Measurements from ENCODE around the gene PDE8B. TPM values are rescaled to one million over a fixed set of nuclear protein-coding genes. Genes with fewer than 3 reads are reported as not detected.

Gene PDE8B
- total RNA-seq, 2 donors from 2014 or later, result 0.07 to 0.36 TPM

- no peaks in the 10 kb centered on the region for H3K9me3 Mint-ChIP-seq
- DNase-seq (no peak), ATAC-seq (replicated peaks in 1 of 2) (no peak)
- H3K36me3 Mint-ChIP-seq (ENCODE audit: insufficient read depth in 2 of 2), result peaks cover 0 to 2% of the 10 kb centered on the region in 2 donors
- peaks cover 5% of the 10 kb centered on the region for H3K4me1 Mint-ChIP-seq (ENCODE audit: low read depth)
- H3K4me3 Mint-ChIP-seq, result no peak overlapping the region
- H3K27ac Mint-ChIP-seq, result no peak overlapping the region
- peaks cover 17% of the 10 kb centered on the region for H3K27me3 Mint-ChIP-seq (ENCODE audit: low read depth)
These were observed 5.5 kb upstream of the PDE8B start for GRCh38 chr5:77204967-77205366.

- Mint-ChIP-seq H3K4me1 (ENCODE audit: low read depth) (peaks cover 14% of the 10 kb centered on the region), H3K27me3 (ENCODE audit: low read depth) (peaks cover 43% of the 10 kb centered on the region), H3K9me3 (no peaks in the 10 kb centered on the region), H3K27ac (no peak overlapping the region), H3K4me3 (peak overlapping the region; percentile 9 to 24), H3K36me3 (ENCODE audit: insufficient read depth in 2 of 2) (peaks cover 2 to 7% of the 10 kb centered on the region in 2 donors)
- ATAC-seq (replicated peaks in 1 of 2), result no peak
- DNase-seq, result no peak
These were observed 1.8 kb upstream of the PDE8B start for GRCh38 chr5:77208507-77209163.

GRCh38 chr5:77209495-77210090 is 887 bp upstream of the PDE8B start:
- peak overlapping the region; percentile 75 to 86 for H3K4me3 Mint-ChIP-seq
- H3K36me3 Mint-ChIP-seq (ENCODE audit: insufficient read depth in 2 of 2), result peaks cover 2 to 7% of the 10 kb centered on the region in 2 donors
- H3K4me1 Mint-ChIP-seq (ENCODE audit: low read depth), result peaks cover 14% of the 10 kb centered on the region
- DNase-seq, result no peak
- no peak overlapping the region for H3K27ac Mint-ChIP-seq
- peaks cover 52% of the 10 kb centered on the region for H3K27me3 Mint-ChIP-seq (ENCODE audit: low read depth)
- ATAC-seq (replicated peaks in 1 of 2), result no peak
- H3K9me3 Mint-ChIP-seq, result no peaks in the 10 kb centered on the region

- Mint-ChIP-seq H3K36me3 (ENCODE audit: insufficient read depth in 2 of 2) (peaks cover 2 to 7% of the 10 kb centered on the region in 2 donors), H3K9me3 (peaks cover 0 to 2% of the 10 kb centered on the region in 2 donors), H3K27ac (no peak overlapping the region), H3K27me3 (ENCODE audit: low read depth) (peaks cover 65% of the 10 kb centered on the region), H3K4me1 (ENCODE audit: low read depth) (peaks cover 14% of the 10 kb centered on the region), H3K4me3 (peak overlapping the region; percentile 47 to 69)
- peak; percentile 38 to 45 for ATAC-seq (replicated peaks in 1 of 2)
- no peak for DNase-seq
These were observed 647 bp downstream of the PDE8B start for GRCh38 chr5:77210964-77211690.

GRCh38 chr5:77211691-77212047 is 1.2 kb downstream of the PDE8B start:
- Mint-ChIP-seq H3K27ac (no peak overlapping the region), H3K9me3 (peaks cover 0 to 2% of the 10 kb centered on the region in 2 donors), H3K4me1 (ENCODE audit: low read depth) (peaks cover 14% of the 10 kb centered on the region), H3K36me3 (ENCODE audit: insufficient read depth in 2 of 2) (peaks cover 2 to 7% of the 10 kb centered on the region in 2 donors), H3K4me3 (peak overlapping the region; percentile 47 to 69), H3K27me3 (ENCODE audit: low read depth) (peaks cover 70% of the 10 kb centered on the region)
- DNase-seq (no peak), ATAC-seq (replicated peaks in 1 of 2) (no peak)

- peaks cover 0 to 2% of the 10 kb centered on the region in 2 donors for H3K9me3 Mint-ChIP-seq
- no peak for DNase-seq
- H3K27me3 Mint-ChIP-seq (ENCODE audit: low read depth), result peaks cover 82% of the 10 kb centered on the region
- H3K4me1 Mint-ChIP-seq (ENCODE audit: low read depth), result peaks cover 14% of the 10 kb centered on the region
- no peak overlapping the region for H3K4me3 Mint-ChIP-seq
- peaks cover 2 to 7% of the 10 kb centered on the region in 2 donors for H3K36me3 Mint-ChIP-seq (ENCODE audit: insufficient read depth in 2 of 2)
- no peak for ATAC-seq (replicated peaks in 1 of 2)
- H3K27ac Mint-ChIP-seq, result no peak overlapping the region
These were observed 3.1 kb downstream of the PDE8B start for GRCh38 chr5:77213601-77214000.

GRCh38 chr5:77214151-77214550 is 3.7 kb downstream of the PDE8B start:
- no peak for ATAC-seq (replicated peaks in 1 of 2)
- no peak for DNase-seq
- peaks cover 76% of the 10 kb centered on the region for H3K27me3 Mint-ChIP-seq (ENCODE audit: low read depth)
- H3K27ac Mint-ChIP-seq, result no peak overlapping the region
- H3K9me3 Mint-ChIP-seq, result peaks cover 0 to 2% of the 10 kb centered on the region in 2 donors
- no peak overlapping the region for H3K4me3 Mint-ChIP-seq
- peaks cover 2 to 7% of the 10 kb centered on the region in 2 donors for H3K36me3 Mint-ChIP-seq (ENCODE audit: insufficient read depth in 2 of 2)
- peaks cover 14% of the 10 kb centered on the region for H3K4me1 Mint-ChIP-seq (ENCODE audit: low read depth)

GRCh38 chr5:77218263-77218662 is 7.8 kb downstream of the PDE8B start:
- peaks cover 0 to 2% of the 10 kb centered on the region in 2 donors for H3K9me3 Mint-ChIP-seq
- H3K36me3 Mint-ChIP-seq (ENCODE audit: insufficient read depth in 2 of 2), result no peaks in the 10 kb centered on the region
- H3K4me3 Mint-ChIP-seq, result no peak overlapping the region
- H3K27me3 Mint-ChIP-seq (ENCODE audit: low read depth), result peaks cover 71% of the 10 kb centered on the region
- no peaks in the 10 kb centered on the region for H3K4me1 Mint-ChIP-seq (ENCODE audit: low read depth)
- no peak overlapping the region for H3K27ac Mint-ChIP-seq
- no peak for ATAC-seq (replicated peaks in 1 of 2)
- DNase-seq, result no peak

- no peak overlapping the region for H3K4me3 Mint-ChIP-seq
- H3K4me1 Mint-ChIP-seq (ENCODE audit: low read depth), result no peaks in the 10 kb centered on the region
- H3K27ac Mint-ChIP-seq, result no peak overlapping the region
- DNase-seq, result no peak
- no peaks in the 10 kb centered on the region for H3K9me3 Mint-ChIP-seq
- no peaks in the 10 kb centered on the region for H3K36me3 Mint-ChIP-seq (ENCODE audit: insufficient read depth in 2 of 2)
- ATAC-seq (replicated peaks in 1 of 2), result no peak
- H3K27me3 Mint-ChIP-seq (ENCODE audit: low read depth), result peaks cover 63% of the 10 kb centered on the region
These were observed 10.6 kb downstream of the PDE8B start for GRCh38 chr5:77221115-77221514.

- no peaks in the 10 kb centered on the region for H3K4me1 Mint-ChIP-seq (ENCODE audit: low read depth)
- no peaks in the 10 kb centered on the region for H3K36me3 Mint-ChIP-seq (ENCODE audit: insufficient read depth in 2 of 2)
- no peak overlapping the region for H3K4me3 Mint-ChIP-seq
- no peak for ATAC-seq (replicated peaks in 1 of 2)
- peaks cover 50% of the 10 kb centered on the region for H3K27me3 Mint-ChIP-seq (ENCODE audit: low read depth)
- no peak for DNase-seq
- H3K27ac Mint-ChIP-seq, result no peak overlapping the region
- H3K9me3 Mint-ChIP-seq, result no peaks in the 10 kb centered on the region
These were observed 12.2 kb downstream of the PDE8B start for GRCh38 chr5:77222722-77223121.

GRCh38 chr5:77223653-77224052 is 13.2 kb downstream of the PDE8B start:
- no peaks in the 10 kb centered on the region for H3K9me3 Mint-ChIP-seq
- H3K36me3 Mint-ChIP-seq (ENCODE audit: insufficient read depth in 2 of 2), result no peaks in the 10 kb centered on the region
- no peak for DNase-seq
- no peak for ATAC-seq (replicated peaks in 1 of 2)
- H3K4me3 Mint-ChIP-seq, result no peak overlapping the region
- no peaks in the 10 kb centered on the region for H3K4me1 Mint-ChIP-seq (ENCODE audit: low read depth)
- peaks cover 46% of the 10 kb centered on the region for H3K27me3 Mint-ChIP-seq (ENCODE audit: low read depth)
- H3K27ac Mint-ChIP-seq, result no peak overlapping the region

GRCh38 chr5:77224672-77225355 is 14.3 kb downstream of the PDE8B start:
- peaks cover 45% of the 10 kb centered on the region for H3K27me3 Mint-ChIP-seq (ENCODE audit: low read depth)
- no peak overlapping the region for H3K4me3 Mint-ChIP-seq
- peaks cover 1 to 2% of the 10 kb centered on the region in 2 donors for H3K36me3 Mint-ChIP-seq (ENCODE audit: insufficient read depth in 2 of 2)
- DNase-seq (no peak), ATAC-seq (replicated peaks in 1 of 2) (no peak)
- peaks cover 1 to 2% of the 10 kb centered on the region in 2 donors for H3K9me3 Mint-ChIP-seq
- peaks cover 1% of the 10 kb centered on the region for H3K4me1 Mint-ChIP-seq (ENCODE audit: low read depth)
- no peak overlapping the region for H3K27ac Mint-ChIP-seq

GRCh38 chr5:77225531-77225930 is 15.1 kb downstream of the PDE8B start:
- Mint-ChIP-seq H3K27me3 (ENCODE audit: low read depth) (peaks cover 38% of the 10 kb centered on the region), H3K27ac (no peak overlapping the region), H3K4me3 (no peak overlapping the region), H3K9me3 (peaks cover 3 to 4% of the 10 kb centered on the region in 2 donors), H3K4me1 (ENCODE audit: low read depth) (peaks cover 8% of the 10 kb centered on the region), H3K36me3 (ENCODE audit: insufficient read depth in 2 of 2) (peaks cover 3 to 4% of the 10 kb centered on the region in 2 donors)
- ATAC-seq (replicated peaks in 1 of 2) (no peak), DNase-seq (no peak)
